ENCODE data around the gene SCD5. TPM values are rescaled to one million over a fixed set of nuclear protein-coding genes. Genes with fewer than 3 reads are reported as not detected.

SCD5 gene
- total RNA-seq, 2 donors from 2014 or later: 51.4 TPM

GRCh38 chr4:82715731-82716617, 82.6 kb downstream of the SCD5 start:
- intact Hi-C loops (cut with DNase I): no loop called here
- 47 to 48% methylated on average over 12 of the region's 12 CpGs for WGBS, 2 donors
- Histone ChIP-seq H3K36me3 (replicated peaks in 1 of 2; ENCODE audit: insufficient read depth in 1 of 2, low read depth in 2 of 2) (no peaks in the 10 kb centered on the region), H3K27me3 (no peaks in the 10 kb centered on the region), H3K9me3 (no peaks in the 10 kb centered on the region), H3K4me1 (peaks cover 39% of the 10 kb centered on the region), H3K27ac (peak overlapping the region; percentile 2 to 68 (median 54)), H3K4me3 (no peak overlapping the region)
- ATAC-seq (peak; percentile 51), DNase-seq (no peak)
- TF ChIP-seq POLR2A (IDR thresholded peaks at IDR 0.05): no peak
- TF ChIP-seq CTCF (IDR thresholded peaks at IDR 0.05): no peak

- no peak for ATAC-seq
- TF ChIP-seq POLR2A (IDR thresholded peaks at IDR 0.05): no peak
- TF ChIP-seq CTCF (IDR thresholded peaks at IDR 0.05): no peak
- 98 to 99% methylated on average over 3 of the region's 3 CpGs for WGBS, 2 donors
- H3K9me3 ChIP-seq: no peaks in the 10 kb centered on the region
- H3K36me3 ChIP-seq (replicated peaks in 1 of 2; ENCODE audit: insufficient read depth in 1 of 2, low read depth in 2 of 2): no peaks in the 10 kb centered on the region
- H3K27ac ChIP-seq: no peak overlapping the region
- no peak for DNase-seq
- H3K4me1 ChIP-seq: peaks cover 34% of the 10 kb centered on the region
- no peak overlapping the region for H3K4me3 ChIP-seq
- H3K27me3 ChIP-seq: no peaks in the 10 kb centered on the region
- intact Hi-C loops (cut with DNase I): no loop called here
Observed at GRCh38 chr4:82713856-82714255, 84.7 kb downstream of the SCD5 start.

GRCh38 chr4:82712561-82712960, 86.0 kb downstream of the SCD5 start:
- 82 to 86% methylated on average over 5 of the region's 5 CpGs for WGBS, 2 donors
- intact Hi-C loops (cut with DNase I): no loop called here
- Histone ChIP-seq H3K9me3 (no peaks in the 10 kb centered on the region), H3K4me1 (peaks cover 23% of the 10 kb centered on the region), H3K36me3 (replicated peaks in 1 of 2; ENCODE audit: insufficient read depth in 1 of 2, low read depth in 2 of 2) (no peaks in the 10 kb centered on the region), H3K4me3 (no peak overlapping the region), H3K27ac (no peak overlapping the region), H3K27me3 (no peaks in the 10 kb centered on the region)
- TF ChIP-seq POLR2A (IDR thresholded peaks at IDR 0.05) (no peak), CTCF (IDR thresholded peaks at IDR 0.05) (no peak)
- no peak for ATAC-seq
- DNase-seq: no peak

- DNase-seq (no peak), ATAC-seq (no peak)
- Histone ChIP-seq H3K27me3 (no peaks in the 10 kb centered on the region), H3K36me3 (replicated peaks in 1 of 2; ENCODE audit: insufficient read depth in 1 of 2, low read depth in 2 of 2) (no peaks in the 10 kb centered on the region), H3K4me3 (no peak overlapping the region), H3K9me3 (no peaks in the 10 kb centered on the region), H3K4me1 (peaks cover 23% of the 10 kb centered on the region), H3K27ac (no peak overlapping the region)
- TF ChIP-seq CTCF (IDR thresholded peaks at IDR 0.05) (no peak), POLR2A (IDR thresholded peaks at IDR 0.05) (no peak)
- intact Hi-C loops (cut with DNase I): no loop called here
- 90 to 94% methylated on average over 7 of the region's 7 CpGs for WGBS, 2 donors
Observed at GRCh38 chr4:82711158-82711785, 87.3 kb downstream of the SCD5 start.
